ENCODE results near the gene THG1L. TPM values are rescaled to one million over a fixed set of nuclear protein-coding genes. Genes with fewer than 3 reads are reported as not detected.
A peak's percentile ranks its signal among the peaks of the same experiment; 100 is the strongest.

Gene THG1L
- total RNA-seq, 2 donors from 2014 or later, result 11.6 to 13.8 TPM

DNA sequence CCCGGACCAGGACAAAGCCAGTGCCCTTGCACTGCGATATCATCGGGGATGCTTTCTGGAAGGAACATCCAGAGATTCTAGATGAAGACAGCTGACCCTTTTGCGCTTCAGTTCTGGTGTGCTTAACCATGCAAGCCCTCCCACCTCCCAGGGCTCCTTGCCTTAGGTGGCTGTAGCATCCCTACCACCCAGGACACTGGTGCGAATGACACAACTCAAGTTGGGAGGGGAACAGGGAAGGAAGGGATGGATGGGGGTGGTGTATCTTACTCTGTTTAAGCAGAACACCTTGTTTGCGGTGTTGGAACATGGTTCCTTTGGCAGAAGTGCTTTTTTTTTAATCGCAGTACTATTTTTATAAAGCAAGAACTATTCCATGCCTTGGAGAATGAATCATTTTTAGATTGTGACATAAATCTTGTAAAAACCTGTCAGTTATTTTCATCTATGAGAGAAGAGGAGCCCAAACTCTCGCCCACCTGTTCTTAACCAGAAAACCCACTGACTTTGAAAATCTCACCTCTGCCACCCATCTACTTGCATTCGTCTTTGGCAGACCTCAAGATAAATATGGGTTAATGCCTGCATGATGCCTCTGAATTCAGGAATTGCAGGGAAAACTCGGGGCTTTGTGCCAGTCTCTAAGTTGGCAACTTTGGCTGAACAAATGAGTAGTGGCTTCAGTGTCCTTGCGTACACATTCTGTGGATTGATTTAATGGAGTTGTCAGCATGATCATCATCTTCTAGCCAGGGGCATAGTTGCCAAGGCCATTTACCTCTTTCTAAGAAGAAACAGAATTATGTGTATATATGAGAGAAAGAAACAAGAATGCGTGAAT, 8.4 kb downstream of the THG1L start:
- TF ChIP-seq CTCF (conservative IDR thresholded peaks at IDR 0.05), result no peak
- Histone ChIP-seq H3K27ac (ENCODE audit: low read depth, low read length) (no peak overlapping the region), H3K4me3 (ENCODE audit: low read length) (no peak overlapping the region), H3K27me3 (ENCODE audit: control insufficient read depth, insufficient read depth, low read length, poor library complexity, severe bottlenecking) (peaks cover 4% of the 10 kb centered on the region), H3K9ac (ENCODE audit: extremely low read depth, low read length, poor library complexity, severe bottlenecking) (no peak overlapping the region), H3K36me3 (ENCODE audit: control insufficient read depth, insufficient read depth, low read length) (peaks cover 38% of the 10 kb centered on the region), H3K4me1 (ENCODE audit: control insufficient read depth, insufficient read depth, low read length) (no peaks in the 10 kb centered on the region), H3K9me3 (ENCODE audit: control insufficient read depth, low read length) (peaks cover 17% of the 10 kb centered on the region)
- no peak for DNase-seq
- H3K36me3 Mint-ChIP-seq (ENCODE audit: low read depth), result peaks cover 39% of the 10 kb centered on the region
- peaks cover 5% of the 10 kb centered on the region for H3K4me1 Mint-ChIP-seq
- H3K9me3 Mint-ChIP-seq, result peaks cover 7% of the 10 kb centered on the region
- H3K4me3 Mint-ChIP-seq, result no peak overlapping the region
- WGBS, 2 experiments (ENCODE audit: insufficient coverage in 1 of 2, insufficient read length in 1 of 2), result 85 to 98% methylated on average over 8 to 12 of the region's 12 CpGs
- H3K27ac Mint-ChIP-seq, result no peak overlapping the region
- H3K27me3 Mint-ChIP-seq (ENCODE audit: insufficient read depth), result peaks cover 10% of the 10 kb centered on the region

- Mint-ChIP-seq H3K9me3 (peaks cover 7% of the 10 kb centered on the region), H3K27me3 (ENCODE audit: insufficient read depth) (peaks cover 15% of the 10 kb centered on the region), H3K4me1 (peaks cover 6% of the 10 kb centered on the region), H3K4me3 (no peak overlapping the region), H3K36me3 (ENCODE audit: low read depth) (peaks cover 39% of the 10 kb centered on the region), H3K27ac (no peak overlapping the region)
- no peak overlapping the region for H3K9ac ChIP-seq (ENCODE audit: extremely low read depth, low read length, poor library complexity, severe bottlenecking)
- no peaks in the 10 kb centered on the region for H3K4me1 ChIP-seq (ENCODE audit: control insufficient read depth, insufficient read depth, low read length)
- DNase-seq, result peak; percentile 73
- H3K27ac ChIP-seq (ENCODE audit: low read depth, low read length), result no peak overlapping the region
- peaks cover 7% of the 10 kb centered on the region for H3K27me3 ChIP-seq (ENCODE audit: control insufficient read depth, insufficient read depth, low read length, poor library complexity, severe bottlenecking)
- H3K36me3 ChIP-seq (ENCODE audit: control insufficient read depth, insufficient read depth, low read length), result peaks cover 35% of the 10 kb centered on the region
- no peak overlapping the region for H3K4me3 ChIP-seq (ENCODE audit: low read length)
- peaks cover 17% of the 10 kb centered on the region for H3K9me3 ChIP-seq (ENCODE audit: control insufficient read depth, low read length)
- TF ChIP-seq CTCF (conservative IDR thresholded peaks at IDR 0.05), result peak; percentile 81
- WGBS, 2 experiments (ENCODE audit: insufficient coverage in 1 of 2, insufficient read length in 1 of 2), result 59 to 69% methylated on average over 3 of the region's 3 CpGs
Observed at GRCh38 chr5:157740229-157740610, 9.0 kb downstream of the THG1L start.

GRCh38 chr5:157741131-157741530, 9.9 kb downstream of the THG1L start:
- DNase-seq, result no peak
- peaks cover 36% of the 10 kb centered on the region for H3K36me3 Mint-ChIP-seq (ENCODE audit: low read depth)
- peaks cover 17% of the 10 kb centered on the region for H3K9me3 ChIP-seq (ENCODE audit: control insufficient read depth, low read length)
- peaks cover 7% of the 10 kb centered on the region for H3K27me3 ChIP-seq (ENCODE audit: control insufficient read depth, insufficient read depth, low read length, poor library complexity, severe bottlenecking)
- WGBS, 2 experiments (ENCODE audit: insufficient coverage in 1 of 2, insufficient read length in 1 of 2), result 93% methylated on average over 3 of the region's 4 CpGs; no CpG with 5 or more reads in 1 of the 2 experiments
- H3K27ac ChIP-seq (ENCODE audit: low read depth, low read length), result no peak overlapping the region
- H3K27me3 Mint-ChIP-seq (ENCODE audit: insufficient read depth), result peaks cover 19% of the 10 kb centered on the region
- peaks cover 33% of the 10 kb centered on the region for H3K36me3 ChIP-seq (ENCODE audit: control insufficient read depth, insufficient read depth, low read length)
- H3K4me1 Mint-ChIP-seq, result peaks cover 6% of the 10 kb centered on the region
- H3K4me1 ChIP-seq (ENCODE audit: control insufficient read depth, insufficient read depth, low read length), result no peaks in the 10 kb centered on the region
- H3K27ac Mint-ChIP-seq, result no peak overlapping the region
- H3K9ac ChIP-seq (ENCODE audit: extremely low read depth, low read length, poor library complexity, severe bottlenecking), result no peak overlapping the region
- H3K4me3 Mint-ChIP-seq, result no peak overlapping the region
- H3K9me3 Mint-ChIP-seq, result peaks cover 7% of the 10 kb centered on the region
- no peak overlapping the region for H3K4me3 ChIP-seq (ENCODE audit: low read length)
- TF ChIP-seq CTCF (conservative IDR thresholded peaks at IDR 0.05), result no peak

Data from endodermal cell (in vitro differentiated cells).